ENCODE data around the gene FRS2. TPM values are rescaled to one million over a fixed set of nuclear protein-coding genes. Genes with fewer than 3 reads are reported as not detected.

Gene FRS2
- total RNA-seq, 1 experiment from 2014 or later: 20.6 TPM

DNA sequence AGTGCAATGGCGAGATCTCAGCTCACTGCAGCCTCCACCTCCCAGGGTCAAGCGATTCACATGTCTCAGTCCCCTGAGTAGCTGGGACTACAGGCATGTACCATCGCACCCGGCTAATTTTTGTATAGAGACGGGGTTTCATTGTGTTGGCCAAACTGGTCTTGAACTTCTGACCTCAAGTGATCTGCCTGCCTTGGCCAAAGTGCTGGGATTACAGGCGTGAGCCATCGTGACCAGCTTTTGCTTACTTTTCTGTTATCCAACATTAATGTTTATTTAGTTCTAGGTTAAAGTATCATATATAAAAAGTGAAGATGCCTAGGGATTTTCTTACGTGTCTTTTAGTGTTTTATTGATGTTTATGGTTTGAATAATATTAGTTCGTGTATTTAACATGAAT, 86.2 kb downstream of the FRS2 start:
- DNase-seq (ENCODE audit: low spot score): no peak
- in situ Hi-C loops (cut with HindIII; ENCODE audit: low sequenced_read_pairs): no loop called here

DNA sequence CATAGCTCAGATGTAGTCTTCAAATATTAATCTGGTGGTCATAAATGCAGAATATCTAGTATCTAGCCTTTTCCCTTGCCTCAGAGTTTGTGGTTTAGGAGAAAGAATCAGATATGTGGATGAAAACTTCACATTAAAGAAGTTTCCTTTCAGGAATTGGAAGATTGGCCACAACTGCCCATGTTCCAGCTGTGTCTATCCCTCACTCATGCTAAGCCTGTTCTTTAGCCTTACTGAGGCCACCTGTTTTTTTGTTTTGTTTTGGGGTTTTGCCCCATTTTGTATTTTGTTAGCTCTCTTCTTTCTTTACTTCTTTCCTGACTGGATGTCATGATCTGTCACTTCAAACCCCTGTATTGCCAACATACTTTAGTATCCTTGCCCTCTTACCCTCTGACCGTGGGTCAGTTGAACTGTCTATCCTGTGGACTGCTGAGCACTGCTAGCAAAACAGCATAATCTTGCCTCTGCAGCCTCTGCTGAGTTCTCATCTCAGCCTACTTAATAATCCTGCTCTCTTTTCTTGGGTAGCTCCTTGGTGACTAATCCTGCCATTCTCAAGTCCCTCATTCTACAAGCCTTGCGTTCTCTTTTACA, 93.1 kb downstream of the FRS2 start:
- in situ Hi-C loops (cut with HindIII; ENCODE audit: low sequenced_read_pairs): no loop called here
- DNase-seq (ENCODE audit: low spot score): no peak

DNA sequence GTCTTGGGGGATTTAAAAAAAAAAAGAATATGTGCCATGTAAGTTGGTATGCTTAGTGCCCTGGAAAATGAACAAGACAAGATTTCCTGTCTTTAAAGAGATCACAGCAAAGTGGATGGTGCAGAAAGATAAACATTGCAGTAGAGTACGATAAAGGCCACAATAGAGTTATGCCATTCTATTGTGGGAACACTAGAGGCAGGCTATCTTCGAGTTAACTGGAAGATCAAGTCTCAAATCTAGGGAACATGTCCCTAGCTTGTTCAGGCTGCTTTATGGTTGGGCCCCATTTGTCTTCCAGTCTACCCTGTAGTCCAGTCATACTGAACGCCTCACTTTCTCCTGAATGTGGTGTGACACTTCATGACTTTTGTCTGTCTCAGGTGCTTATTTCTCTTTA, 96.4 kb downstream of the FRS2 start:
- in situ Hi-C loops (cut with HindIII; ENCODE audit: low sequenced_read_pairs): no loop called here
- DNase-seq (ENCODE audit: low spot score): no peak

DNA sequence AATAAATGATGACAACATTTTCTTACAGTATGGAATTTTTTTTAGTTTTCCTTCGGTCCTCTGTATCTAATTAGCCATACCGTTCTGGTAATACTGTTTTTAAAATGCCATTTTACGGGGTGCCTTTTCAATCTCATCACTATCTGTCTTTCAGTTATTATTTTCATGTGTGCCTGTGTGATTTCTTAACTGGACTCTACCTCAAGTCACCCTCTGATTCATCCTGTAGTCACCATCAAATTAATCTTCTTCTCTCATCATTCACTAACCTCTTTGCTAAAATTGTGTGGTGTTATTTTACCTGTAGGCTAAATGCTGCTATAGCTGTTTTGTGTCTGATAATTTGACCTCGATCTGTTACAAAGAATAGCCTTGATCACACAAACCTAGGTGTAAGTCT, 99.0 kb downstream of the FRS2 start:
- in situ Hi-C loops (cut with HindIII; ENCODE audit: low sequenced_read_pairs): no loop called here

DNA sequence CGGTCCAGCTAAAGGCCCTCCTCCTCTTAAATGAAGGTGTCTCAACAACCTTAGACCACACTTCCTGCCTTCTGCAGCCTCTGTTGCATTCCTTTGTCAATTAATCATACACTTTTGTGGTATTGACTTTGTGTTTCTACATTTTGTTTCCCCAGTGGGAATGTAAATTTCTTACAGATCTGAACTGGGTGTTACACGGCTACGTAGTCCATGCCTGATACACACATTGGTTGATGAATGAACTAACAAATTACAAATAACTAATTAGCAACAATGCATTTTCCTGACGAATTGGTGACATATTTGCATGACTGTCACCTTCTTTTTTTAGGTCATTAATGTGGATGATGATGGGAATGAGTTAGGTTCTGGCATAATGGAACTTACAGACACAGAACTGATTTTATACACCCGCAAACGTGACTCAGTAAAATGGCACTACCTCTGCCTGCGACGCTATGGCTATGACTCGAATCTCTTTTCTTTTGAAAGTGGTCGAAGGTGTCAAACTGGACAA, 99.9 kb downstream of the FRS2 start:
- no peak for DNase-seq (ENCODE audit: low spot score)
- in situ Hi-C loops (cut with HindIII; ENCODE audit: low sequenced_read_pairs): no loop called here

More for the DNA sequence above, 99.0 kb downstream of the FRS2 start:
- DNase-seq (ENCODE audit: low spot score): no peak

DNA sequence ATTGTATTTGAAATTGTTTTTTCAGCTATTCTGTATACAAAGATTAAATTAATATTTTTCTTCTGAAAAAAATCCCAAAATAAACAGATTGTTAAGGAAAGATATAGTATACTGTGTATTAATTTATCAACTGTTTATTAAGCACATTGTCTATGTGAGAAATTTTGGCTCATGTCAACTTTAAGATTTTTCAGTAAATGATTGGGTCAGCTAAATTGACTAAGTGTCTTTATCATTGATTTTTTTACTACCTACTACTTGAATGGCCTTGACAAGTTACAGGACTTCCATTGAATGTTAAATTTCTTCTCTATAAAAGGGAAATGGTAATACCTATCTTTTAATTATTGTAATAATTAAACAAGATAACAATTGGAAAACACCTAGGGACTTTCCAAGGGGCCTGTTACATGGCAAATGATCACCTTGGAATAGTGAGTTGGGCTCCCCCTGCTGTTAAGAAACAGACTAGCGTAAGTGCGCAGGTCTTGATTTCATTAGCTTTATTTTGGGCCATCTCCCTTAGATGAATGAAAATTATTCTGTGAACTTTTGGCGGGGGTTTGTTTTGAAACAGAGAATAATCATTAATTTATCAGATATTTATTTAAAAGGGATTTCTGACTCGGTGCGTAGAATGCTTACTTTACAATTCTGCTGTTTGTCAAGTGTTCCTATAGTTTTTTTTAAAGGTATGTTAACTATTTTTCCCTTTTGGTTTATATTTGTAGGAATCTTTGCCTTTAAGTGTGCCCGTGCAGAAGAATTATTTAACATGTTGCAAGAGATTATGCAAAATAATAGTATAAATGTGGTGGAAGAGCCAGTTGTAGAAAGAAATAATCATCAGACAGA, 100.6 kb downstream of the FRS2 start:
- in situ Hi-C loops (cut with HindIII; ENCODE audit: low sequenced_read_pairs): no loop called here
- peak; percentile 80 for DNase-seq (ENCODE audit: low spot score)

DNA sequence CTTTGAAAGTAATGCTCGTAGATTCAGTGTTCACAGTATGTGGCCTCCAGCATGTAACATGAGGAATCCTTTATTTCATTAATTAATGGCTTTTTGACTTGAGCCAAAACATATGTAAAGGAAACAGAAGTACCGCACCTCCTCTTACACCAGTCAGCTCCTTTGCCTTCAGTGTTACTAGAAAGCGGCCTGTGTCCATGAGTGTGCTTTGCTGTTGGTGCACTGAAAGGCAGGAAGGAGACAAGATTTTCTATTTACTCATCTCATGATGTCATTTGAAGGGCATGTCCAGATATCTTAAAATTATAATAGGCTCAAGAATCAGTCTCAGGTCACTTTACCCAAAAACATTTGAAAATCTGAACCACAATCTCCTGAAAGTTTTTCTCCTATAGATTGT, 105.2 kb downstream of the FRS2 start:
- DNase-seq (ENCODE audit: low spot score): no peak
- in situ Hi-C loops (cut with HindIII; ENCODE audit: low sequenced_read_pairs): no loop called here

DNA sequence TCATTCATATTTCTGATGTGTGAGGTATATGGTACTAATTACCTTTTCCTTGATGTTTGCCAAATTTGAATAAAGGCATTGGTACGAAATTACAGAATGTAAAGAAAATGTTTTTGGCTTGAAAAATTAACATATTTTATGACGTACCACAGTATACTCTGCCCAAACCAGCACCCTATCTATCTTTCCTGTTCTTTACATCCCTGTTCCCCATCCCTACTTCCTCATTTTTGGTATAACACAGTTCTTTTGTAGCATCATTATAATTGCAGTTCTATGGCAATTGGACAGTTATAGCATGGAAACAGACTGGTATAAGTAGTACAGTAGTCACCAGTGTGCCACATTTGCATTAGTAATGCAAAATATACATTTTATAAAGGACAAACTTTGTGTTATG, 108.1 kb downstream of the FRS2 start:
- no peak for DNase-seq (ENCODE audit: low spot score)
- in situ Hi-C loops (cut with HindIII; ENCODE audit: low sequenced_read_pairs): no loop called here

DNA sequence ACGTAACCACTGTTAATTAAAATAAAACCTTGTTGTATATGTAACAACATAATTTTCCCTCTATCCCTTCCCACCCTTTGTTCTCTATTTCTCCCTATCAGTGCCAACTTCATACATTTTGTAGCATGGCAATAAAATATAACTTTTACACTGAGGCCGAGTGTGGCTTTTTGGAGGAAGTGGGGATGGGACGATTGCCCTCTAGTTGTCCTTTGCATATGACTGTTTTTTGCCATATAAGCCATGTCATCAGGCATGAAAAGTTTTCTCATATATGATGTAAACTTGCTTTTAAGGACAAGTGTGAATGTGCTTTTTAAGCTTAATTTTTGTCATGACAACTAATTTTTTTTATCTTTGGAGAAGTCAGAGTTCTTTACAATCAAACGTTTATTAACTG, 108.8 kb downstream of the FRS2 start:
- in situ Hi-C loops (cut with HindIII; ENCODE audit: low sequenced_read_pairs): no loop called here
- no peak for DNase-seq (ENCODE audit: low spot score)

DNA sequence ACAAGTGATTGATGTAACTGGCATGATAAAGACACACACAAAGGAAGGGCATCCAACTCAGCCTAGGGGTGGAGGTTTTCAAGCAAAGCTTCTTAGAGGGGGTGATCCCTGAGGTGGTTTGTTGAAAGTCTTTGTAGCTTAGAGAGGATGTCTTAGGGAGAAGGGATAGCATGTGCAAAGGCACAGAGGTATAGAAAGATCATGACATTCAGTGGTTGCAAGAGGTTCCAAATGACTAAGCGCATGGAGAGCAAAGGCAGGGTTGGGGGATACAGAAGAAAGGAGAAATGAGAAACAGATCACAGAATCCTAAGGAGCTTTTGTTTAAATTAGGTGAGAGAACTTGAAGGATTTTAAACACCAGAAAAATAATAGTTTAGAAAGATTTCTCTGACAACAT, 109.9 kb downstream of the FRS2 start:
- no peak for DNase-seq (ENCODE audit: low spot score)
- in situ Hi-C loops (cut with HindIII; ENCODE audit: low sequenced_read_pairs): no loop called here

DNA sequence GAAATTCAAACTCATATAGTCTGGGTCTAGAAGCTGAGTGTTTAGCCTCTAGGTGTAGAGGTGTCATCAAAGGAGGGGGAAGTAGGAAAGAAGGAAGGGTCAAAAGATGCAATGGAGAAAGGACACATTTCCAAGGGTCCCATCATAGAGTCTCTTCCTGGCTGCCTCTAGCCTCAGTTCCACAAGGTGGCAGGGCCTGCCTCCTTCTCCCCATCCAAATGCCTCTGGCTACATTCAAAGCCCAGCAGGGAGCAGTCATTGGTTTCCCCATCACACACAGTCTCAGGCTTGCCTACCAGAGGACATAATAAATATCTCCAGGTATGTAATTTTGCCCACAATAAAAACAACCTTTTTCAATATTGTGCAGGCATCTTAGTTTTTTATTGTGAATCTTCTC, 113.0 kb downstream of the FRS2 start:
- DNase-seq (ENCODE audit: low spot score): no peak
- in situ Hi-C loops (cut with HindIII; ENCODE audit: low sequenced_read_pairs): no loop called here

DNA sequence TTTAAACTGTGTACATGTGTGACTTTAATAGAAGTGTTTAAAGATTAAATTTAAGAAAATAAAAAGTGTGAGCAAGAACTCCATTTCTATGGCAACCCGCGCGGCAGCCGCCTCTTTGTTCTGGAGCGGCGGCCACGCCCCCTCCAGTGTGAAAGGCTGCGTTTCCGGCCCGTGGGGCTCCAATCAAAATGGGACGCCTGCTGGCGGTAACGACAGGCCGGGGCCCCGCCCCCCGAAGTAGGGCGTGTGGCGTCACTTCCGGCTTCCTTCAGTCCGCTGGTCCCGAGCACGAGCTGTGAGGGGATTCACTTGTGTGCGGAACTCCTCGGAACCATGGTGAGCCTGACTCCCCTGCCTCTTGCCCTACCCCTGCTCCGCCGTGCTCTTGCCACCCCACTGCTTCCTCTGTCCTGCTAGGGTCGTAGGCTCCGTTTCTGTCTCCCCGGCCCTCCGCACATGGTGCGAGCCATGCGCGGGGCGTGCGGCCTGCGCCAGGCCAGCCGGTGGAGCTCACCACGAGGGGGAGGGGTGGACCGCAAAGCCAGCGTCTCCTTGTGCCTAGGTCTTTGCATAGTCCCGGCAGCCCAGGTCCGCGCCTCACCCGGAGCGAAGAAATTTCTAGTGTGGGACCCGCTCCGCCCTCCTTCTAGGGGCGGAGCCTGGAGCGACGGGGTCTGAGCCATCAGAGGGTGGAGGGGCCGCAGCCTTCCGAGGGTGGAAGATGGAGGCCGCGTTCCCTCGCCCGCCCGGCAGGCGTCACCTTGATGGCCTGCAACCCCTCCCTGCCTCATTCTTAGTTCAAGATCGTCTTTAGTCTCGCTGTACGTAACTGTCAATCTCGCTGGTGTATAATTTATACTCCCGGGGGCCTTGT, 115.2 kb downstream of the FRS2 start, which contains the start of gene CCT2:
Gene CCT2 (plus strand): TSS at position 271 of the 874 bp plus-strand sequence. CDS start 63 bp downstream, at position 334.
- peak; percentile 97 for DNase-seq (ENCODE audit: low spot score)
- in situ Hi-C loops (cut with HindIII; ENCODE audit: low sequenced_read_pairs): no loop called here

DNA sequence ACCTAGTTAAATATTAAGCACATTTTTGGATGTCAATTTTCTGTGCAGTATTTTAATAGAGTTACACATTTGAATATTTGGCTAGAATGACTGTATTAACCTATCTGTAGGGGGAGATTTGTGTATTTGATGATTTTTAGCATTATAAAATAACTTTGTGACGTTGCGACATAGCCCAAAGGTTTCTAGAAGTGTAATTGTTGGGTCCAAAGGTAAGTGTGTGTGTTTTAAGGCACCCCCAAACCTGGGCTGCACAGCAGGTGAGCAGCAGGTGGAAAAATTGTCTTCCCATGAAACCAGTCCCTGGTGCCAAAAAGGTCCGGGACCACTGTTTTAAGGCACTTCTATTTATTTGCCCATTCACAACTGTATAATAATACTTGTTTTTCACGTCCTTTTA, 118.3 kb downstream of the FRS2 start:
- in situ Hi-C loops (cut with HindIII; ENCODE audit: low sequenced_read_pairs): no loop called here
- no peak for DNase-seq (ENCODE audit: low spot score)

DNA sequence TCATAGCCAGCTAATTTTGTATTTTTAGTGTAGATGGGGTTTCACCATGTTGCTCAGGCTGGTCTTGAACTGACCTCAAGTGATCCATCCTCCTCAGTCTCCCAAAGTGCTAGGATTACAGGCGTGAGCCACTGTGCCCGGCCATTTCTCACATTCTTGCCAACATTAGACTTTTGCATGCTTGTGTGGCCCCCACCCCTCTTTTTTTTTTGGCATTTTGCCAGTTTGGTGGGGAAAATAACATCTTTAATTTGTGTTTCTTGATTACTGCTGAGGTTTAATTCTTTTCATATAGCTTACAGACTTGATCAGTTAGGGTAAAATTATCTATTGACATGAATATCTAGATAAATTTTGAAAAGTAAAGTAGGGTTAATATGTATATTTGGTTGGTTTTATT, 118.9 kb downstream of the FRS2 start:
- in situ Hi-C loops (cut with HindIII; ENCODE audit: low sequenced_read_pairs): no loop called here
- DNase-seq (ENCODE audit: low spot score): no peak

DNA sequence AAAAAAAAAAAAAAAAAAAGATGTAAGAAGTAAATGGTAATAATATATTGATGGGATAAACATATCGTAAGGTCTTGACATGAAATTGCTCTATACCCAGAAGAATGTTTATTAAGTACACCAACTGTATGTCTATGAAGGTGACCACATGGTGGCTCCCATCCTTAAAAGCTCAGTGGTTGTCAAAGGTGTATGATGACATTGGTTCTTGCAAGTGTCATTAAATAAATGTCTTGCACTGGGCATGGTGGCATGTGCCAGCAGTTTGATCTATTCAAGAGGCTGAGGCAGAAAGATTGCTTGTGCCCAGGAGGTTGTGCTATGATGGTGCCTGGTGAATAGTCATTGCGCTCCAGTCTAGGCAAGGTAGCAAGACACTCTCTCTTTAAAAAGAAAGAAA, 125.5 kb downstream of the FRS2 start:
- peak; percentile 51 for DNase-seq (ENCODE audit: low spot score)
- in situ Hi-C loops (cut with HindIII; ENCODE audit: low sequenced_read_pairs): no loop called here

DNA sequence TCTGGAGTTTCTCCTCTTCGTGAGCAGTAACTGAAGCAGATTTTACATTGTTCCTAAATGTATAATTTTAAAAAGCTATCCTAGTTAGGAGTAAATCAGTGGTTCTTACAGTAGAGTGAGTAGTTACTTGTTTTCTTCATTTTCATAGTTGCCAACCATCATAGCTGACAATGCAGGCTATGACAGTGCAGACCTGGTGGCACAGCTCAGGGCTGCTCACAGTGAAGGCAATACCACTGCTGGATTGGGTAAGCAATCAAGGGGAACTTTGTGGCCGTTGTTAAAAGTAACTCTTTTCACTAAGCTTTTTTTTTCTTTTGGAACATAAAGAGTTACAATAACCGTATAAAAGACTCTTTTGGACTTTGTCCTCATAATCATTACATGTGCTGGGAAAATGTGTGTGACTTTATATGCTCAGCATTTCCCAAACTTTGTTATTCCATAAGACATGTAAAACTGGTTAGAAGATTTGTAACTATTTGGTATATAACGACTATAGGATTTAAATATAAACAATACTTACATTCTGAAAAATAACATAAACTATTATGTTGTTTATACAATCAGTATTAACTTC, 128.1 kb downstream of the FRS2 start:
- in situ Hi-C loops (cut with HindIII; ENCODE audit: low sequenced_read_pairs): no loop called here

DNA sequence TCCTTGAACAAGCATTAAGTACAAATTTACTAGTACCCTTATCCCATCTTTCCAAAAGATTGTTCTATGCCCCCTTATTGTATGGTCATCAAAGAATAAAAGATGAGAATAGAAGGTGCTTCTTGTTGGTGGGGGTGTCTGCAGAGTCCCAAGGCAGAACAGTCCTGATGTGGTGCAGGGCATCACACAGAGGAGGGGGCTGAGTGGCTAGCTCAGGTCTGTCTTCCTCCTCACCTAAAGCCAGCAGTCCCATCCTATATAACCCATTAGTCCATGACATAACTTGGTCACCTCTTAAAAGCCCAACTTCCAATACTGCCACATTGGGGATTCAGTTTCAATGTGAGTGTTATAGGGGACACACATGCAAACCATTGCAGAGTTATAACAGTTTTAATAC, 130.6 kb downstream of the FRS2 start:
- in situ Hi-C loops (cut with HindIII; ENCODE audit: low sequenced_read_pairs): no loop called here
- DNase-seq (ENCODE audit: low spot score): no peak

More for the DNA sequence above, 128.1 kb downstream of the FRS2 start:
- no peak for DNase-seq (ENCODE audit: low spot score)

DNA sequence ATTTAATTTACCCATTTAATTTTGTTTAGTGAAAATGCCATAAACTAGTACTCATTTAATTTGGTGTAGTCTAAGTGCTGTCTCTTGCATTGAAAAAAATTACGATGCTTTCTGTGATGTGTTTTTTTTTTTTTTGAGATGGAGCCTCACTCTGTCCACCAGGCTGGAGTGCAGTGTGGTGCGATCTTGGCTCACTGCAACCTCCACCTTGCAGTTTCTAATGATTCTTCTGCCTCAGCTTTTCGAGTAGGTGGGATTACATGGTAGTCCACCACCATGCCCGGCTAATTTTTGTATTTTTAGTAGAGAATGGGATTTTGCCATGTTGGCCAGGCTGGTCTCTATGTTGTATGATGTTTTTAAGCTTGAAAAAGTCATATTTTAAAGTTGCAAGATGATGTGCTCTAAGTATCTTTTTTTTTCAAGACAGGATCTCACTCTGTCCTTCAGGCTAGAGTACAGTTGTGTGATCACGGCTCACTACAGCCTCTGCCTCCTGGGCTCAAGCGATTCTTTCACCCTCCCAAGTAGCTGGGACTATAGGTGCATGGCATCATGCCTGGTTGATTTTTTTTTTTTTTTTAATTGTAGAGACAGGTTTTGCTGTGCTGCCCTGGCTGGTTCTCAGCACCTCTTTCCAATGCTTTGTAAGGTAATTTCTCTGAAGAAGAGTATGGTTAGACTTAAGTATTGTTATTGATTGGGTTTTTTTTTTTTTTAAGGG, 131.9 kb downstream of the FRS2 start:
- in situ Hi-C loops (cut with HindIII; ENCODE audit: low sequenced_read_pairs): no loop called here
- no peak for DNase-seq (ENCODE audit: low spot score)

DNA sequence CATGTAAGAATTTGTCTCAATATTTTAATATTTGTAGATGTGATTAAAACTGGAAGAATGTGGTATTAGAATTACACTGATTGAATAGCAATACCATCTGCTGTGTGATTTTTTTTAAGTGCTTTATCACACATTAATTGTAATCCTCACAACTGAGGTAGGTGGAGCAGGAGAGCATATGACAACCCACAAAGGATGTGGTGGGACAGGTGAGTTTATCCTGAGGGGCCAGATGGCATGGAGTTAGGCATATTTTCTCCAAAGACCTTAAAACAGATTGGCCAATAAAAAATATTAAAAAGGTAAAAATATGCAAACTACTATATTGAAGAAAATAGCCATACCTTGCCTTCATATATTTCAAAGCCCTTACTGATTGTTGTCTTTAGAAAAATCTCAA, 132.8 kb downstream of the FRS2 start:
- DNase-seq (ENCODE audit: low spot score): no peak
- in situ Hi-C loops (cut with HindIII; ENCODE audit: low sequenced_read_pairs): no loop called here

All from G401 (cell line).